IMR-90 (cell line): ENCODE results near the gene PERM1. TPM values are rescaled to one million over a fixed set of nuclear protein-coding genes. Genes with fewer than 3 reads are reported as not detected.

Source experiments
- ATAC-seq: fragments of 200-7000 bp; cut with Tn5 transposase; 2 replicates; pipeline ENCODE4 v1.9.1; 2020; ENCODE audit warnings: low read depth, mild to moderate bottlenecking, moderate library complexity
- BruUV-seq: library from RNA; stranded (reverse); fragments of 400-500 nt; replicated peaks from 2 replicates; lab custom pipeline; 2021; lab: Mats Ljungman, UMichigan
- CTCF ChIA-PET: fragments of 300-600 bp; formaldehyde crosslinking; extraction: SDS; loops from one replicate; lab custom pipeline; 2021; ENCODE audit warnings: antibody characterized with exemption; lab: Yijun Ruan, JAX
- POLR2A ChIA-PET: fragments of 300-600 bp; sonication (Branson Sonifier 250); formaldehyde crosslinking; loops from one replicate; lab custom pipeline; 2022; ENCODE audit warnings: antibody characterized with exemption; ENCODE audit not compliant: unreplicated experiment; lab: Charles Lee
- DNase-seq: peaks from one replicate; pipeline ENCODE4 v3.0.0; 2013
- H2AFZ ChIP-seq: replicated peaks from 2 replicates; pipeline ENCODE3; 2013; ENCODE audit warnings: low read length, mild to moderate bottlenecking; ENCODE audit not compliant: poor library complexity
- H2AK5ac ChIP-seq: 2 replicates; pipeline ENCODE4 v1.6.1; 2013; ENCODE audit warnings: low read depth, low read length, inconsistent platforms
- H2AK9ac ChIP-seq: replicated peaks from 2 replicates; pipeline ENCODE3; 2013; ENCODE audit warnings: mild to moderate bottlenecking, low read depth, low read length, moderate library complexity; ENCODE audit not compliant: poor library complexity
- H2BK120ac ChIP-seq: 2 replicates; pipeline ENCODE4 v1.6.1; 2013; ENCODE audit warnings: low read depth, low read length, inconsistent platforms
- H2BK15ac ChIP-seq: 3 replicates; pipeline ENCODE4 v1.6.1; 2013; ENCODE audit warnings: low read depth, low read length, inconsistent platforms
- H2BK20ac ChIP-seq: 2 replicates; pipeline ENCODE4 v1.6.1; 2013; ENCODE audit warnings: low read depth, mild to moderate bottlenecking, inconsistent platforms, low read length, moderate library complexity
- H2BK5ac ChIP-seq: 2 replicates; pipeline ENCODE4 v1.6.1; 2013; ENCODE audit warnings: mild to moderate bottlenecking, low read depth, low read length, inconsistent platforms; ENCODE audit not compliant: poor library complexity, severe bottlenecking
- H3K14ac ChIP-seq: replicated peaks from 2 replicates; pipeline ENCODE4 v1.6.1; 2013; ENCODE audit warnings: low read depth, low read length, inconsistent platforms
- H3K18ac ChIP-seq: 2 replicates; pipeline ENCODE4 v1.6.1; 2013; ENCODE audit warnings: low read depth, low read length, control low read depth
- H3K23ac ChIP-seq: 2 replicates; pipeline ENCODE4 v1.6.1; 2013; ENCODE audit warnings: low read depth, low read length, inconsistent platforms
- H3K27ac ChIP-seq: 2 replicates; pipeline ENCODE4 v1.5.1; 2013; ENCODE audit warnings: mild to moderate bottlenecking, control low read depth, low read length; ENCODE audit not compliant: insufficient read depth
- H3K27me3 ChIP-seq: 2 replicates; pipeline ENCODE4 v1.6.1; 2013; ENCODE audit warnings: low read length; ENCODE audit not compliant: control insufficient read depth, insufficient read depth
- H3K36me3 ChIP-seq: 2 replicates; pipeline ENCODE4 v1.6.1; 2013; ENCODE audit warnings: low read length, mixed read lengths; ENCODE audit not compliant: control insufficient read depth, insufficient read depth
- H3K4ac ChIP-seq: 2 replicates; pipeline ENCODE4 v1.6.1; 2013; ENCODE audit warnings: low read depth, low read length, inconsistent platforms
- H3K4me1 ChIP-seq: 2 replicates; pipeline ENCODE4 v1.6.1; 2013; ENCODE audit warnings: low read length, mixed read lengths; ENCODE audit not compliant: control insufficient read depth, insufficient read depth
- H3K4me2 ChIP-seq: 2 replicates; pipeline ENCODE4 v1.6.1; 2013; ENCODE audit warnings: low read depth, mild to moderate bottlenecking, control low read depth, low read length, moderate library complexity
- H3K4me3 ChIP-seq: 2 replicates; pipeline ENCODE4 v1.5.1; 2013; ENCODE audit warnings: low read depth, mild to moderate bottlenecking, control low read depth, low read length, moderate library complexity; ENCODE audit not compliant: insufficient read depth
- H3K56ac ChIP-seq: 2 replicates; pipeline ENCODE4 v1.6.1; 2013; ENCODE audit warnings: low read length, inconsistent platforms; ENCODE audit not compliant: insufficient read depth; ENCODE audit errors: extremely low read depth
- H3K79me1 ChIP-seq, 2 experiments: 2 replicates each; pipeline ENCODE4 v1.6.1; 2013; ENCODE audit warnings: low read length in 2 of 2, inconsistent platforms in 1 of 2, low read depth in 1 of 2
- H3K9ac ChIP-seq: 2 replicates; pipeline ENCODE4 v1.6.1; 2013; ENCODE audit warnings: low read depth, low read length, control low read depth
- H3K9me1 ChIP-seq: 2 replicates; pipeline ENCODE4 v1.6.1; 2013; ENCODE audit warnings: low read length, inconsistent platforms; ENCODE audit not compliant: insufficient read depth
- H3K9me3 ChIP-seq: 2 replicates; pipeline ENCODE4 v1.6.1; 2013; ENCODE audit warnings: low read length; ENCODE audit not compliant: control insufficient read depth, insufficient read depth
- H4K20me1 ChIP-seq: 2 replicates; pipeline ENCODE4 v1.6.1; 2013; ENCODE audit warnings: low read length, inconsistent platforms; ENCODE audit not compliant: insufficient read depth
- H4K5ac ChIP-seq: 2 replicates; pipeline ENCODE4 v1.6.1; 2013; ENCODE audit warnings: mild to moderate bottlenecking, low read depth, low read length, control low read depth
- H4K8ac ChIP-seq, 2 experiments: 2 replicates each; pipeline ENCODE4 v1.6.1; 2013; ENCODE audit warnings: low read depth in 2 of 2, low read length in 2 of 2, control low read depth in 1 of 2, inconsistent platforms in 1 of 2
- H4K91ac ChIP-seq: 2 replicates; pipeline ENCODE4 v1.6.1; 2013; ENCODE audit warnings: low read depth, low read length, inconsistent platforms; ENCODE audit not compliant: insufficient read depth
- FOS ChIP-seq: fragments of 150-350 bp; IDR thresholded peaks from 2 replicates; pipeline ENCODE4 v1.6.1; 2016; ENCODE audit warnings: low read depth, low read length
- USF2 ChIP-seq: fragments of 150-350 bp; IDR thresholded peaks from 2 replicates; pipeline ENCODE4 v1.6.1; 2017; ENCODE audit warnings: mild to moderate bottlenecking, antibody characterized with exemption, low read length, low read depth
- WGBS, 2 experiments: methylation state at CpG; one replicate each; pipeline versions ENCODE4 v1.1.5 to v1.1.7; 2013; ENCODE audit warnings: missing lambda C conversion rate in 2 of 2; ENCODE audit not compliant: insufficient read length in 1 of 2; ENCODE audit errors: extremely low coverage in 2 of 2; 5-methylcytosine and 5-hydroxymethylcytosine counted together
- dilution Hi-C: fragments of 300-500 bp; cut with HindIII; formaldehyde crosslinking; loops from one replicate; pipeline ENCODE4 v1.14.3; 2018; ENCODE audit warnings: low sequenced_read_pairs; ENCODE audit not compliant: unreplicated experiment
- in situ Hi-C: fragments of 300-500 bp; cut with MboI; formaldehyde crosslinking; loops from 3 replicates; pipeline ENCODE4 v1.14.3; 2019; ENCODE audit warnings: low sequenced_read_pairs, inconsistent platforms, mixed read lengths
- intact Hi-C: fragments of 100-400 bp; cut with micrococcal nuclease; formaldehyde crosslinking; loops from 2 replicates; pipeline ENCODE4 v1.10.0; 2022
- polyA plus RNA-seq, 3 experiments: library from polyadenylated mRNA; depleted of rRNA; stranded (reverse); fragments of >200 nt; gene quantifications; 2 replicates each; pipeline ENCODE4 v1.2.3, GENCODE V29; 2012; ENCODE audit warnings: low replicate concordance in 1 of 3
- total RNA-seq: library from RNA; depleted of rRNA; stranded (reverse); fragments of >200 nt; gene quantifications from 2 replicates; pipeline ENCODE4 v1.2.3, GENCODE V29; 2012

The PERM1 gene
- total and polyA plus RNA-seq, 2 of the 4 experiments (the other 2 are of a cell fraction): not detected

DNA sequence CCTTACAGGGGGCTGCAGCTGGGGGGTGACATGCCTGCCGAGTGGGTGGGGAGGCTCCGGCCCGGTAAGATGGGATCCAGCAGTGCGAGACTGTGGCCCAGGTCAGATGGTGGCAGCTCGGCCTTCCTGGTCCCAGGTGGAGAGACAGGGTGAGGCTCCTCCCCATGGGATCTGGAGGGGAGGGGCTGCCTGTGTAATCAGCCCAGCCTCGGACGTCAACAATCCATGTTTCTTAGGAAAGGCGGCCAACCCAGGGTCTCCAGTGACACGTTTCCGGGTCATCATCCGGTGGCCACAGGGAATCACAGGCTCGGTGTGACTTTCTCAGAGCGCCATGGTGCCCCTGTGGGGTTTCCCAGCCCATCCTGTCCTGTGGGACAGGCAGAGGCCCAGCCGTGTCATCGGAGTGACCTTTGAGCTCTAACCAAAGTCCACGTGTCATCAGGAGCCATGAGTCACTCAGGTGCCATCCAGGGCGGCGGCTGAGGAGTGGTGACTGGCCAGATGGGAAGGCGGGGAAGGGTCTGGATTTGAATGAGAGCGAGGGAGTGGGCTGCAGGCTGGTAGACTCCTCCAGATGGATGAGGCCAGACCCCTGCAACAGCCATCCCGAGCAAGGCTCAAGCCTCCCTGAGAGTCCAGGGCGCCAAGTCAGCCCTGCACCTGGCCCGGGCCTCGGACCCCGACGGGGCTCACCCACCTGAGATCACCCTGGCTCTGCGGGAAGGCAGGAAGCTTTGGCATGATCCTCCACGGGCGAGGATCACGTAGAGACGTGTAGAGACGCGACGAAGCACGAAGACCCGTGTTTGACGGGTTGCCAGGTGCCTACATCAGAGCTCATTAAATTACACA is 24.6 kb upstream of the PERM1 start:
- in situ Hi-C loops: no loop called here

More for the DNA sequence above, 24.6 kb upstream of the PERM1 start:
- POLR2A ChIA-PET: no interaction called here
- dilution Hi-C loops (no loop called here), intact Hi-C loops (no loop called here)
- no peak overlapping the region for H4K5ac ChIP-seq
- H2AK5ac ChIP-seq: peak overlapping the region; percentile 16; the same call in 1 of the 2 replicates
- ATAC-seq (no peak), DNase-seq (no peak)
- no peaks in the 10 kb centered on the region for H3K27me3 ChIP-seq
- H4K91ac ChIP-seq: no peak overlapping the region
- no peak overlapping the region for H3K14ac ChIP-seq
- H3K4me3 ChIP-seq: no peak overlapping the region
- H2AFZ ChIP-seq: peak overlapping the region; percentile 43
- H3K18ac ChIP-seq: no peak overlapping the region
- H3K23ac ChIP-seq: no peak overlapping the region
- H4K20me1 ChIP-seq: peaks cover 4% of the 10 kb centered on the region; the same call in 1 of the 2 replicates
- H3K79me1 ChIP-seq: peaks cover 6 to 15% of the 10 kb centered on the region in 2 experiments; a peak in 3 of 4 replicates
- TF ChIP-seq FOS (no peak), USF2 (no peak)
- peak overlapping the region; percentile 78 for H2AK9ac ChIP-seq
- no peak overlapping the region for H2BK5ac ChIP-seq
- no peaks in the 10 kb centered on the region for H3K36me3 ChIP-seq
- no peak overlapping the region for H3K4me2 ChIP-seq
- WGBS, 2 experiments: 85% methylated on average over 20 of the region's 37 CpGs; no CpG with 5 or more reads in 1 of the 2 experiments
- H3K56ac ChIP-seq: no peak overlapping the region
- no peaks in the 10 kb centered on the region for H3K9me3 ChIP-seq
- no TSS peak for BruUV-seq
- peaks cover 8% of the 10 kb centered on the region for H3K4me1 ChIP-seq
- H3K9me1 ChIP-seq: peaks cover 6% of the 10 kb centered on the region; the same call in 1 of the 2 replicates
- no peak overlapping the region for H3K27ac ChIP-seq
- H3K9ac ChIP-seq: no peak overlapping the region
- H2BK120ac ChIP-seq: no peak overlapping the region
- H2BK15ac ChIP-seq: no peak overlapping the region
- no peak overlapping the region for H4K8ac ChIP-seq
- H2BK20ac ChIP-seq: no peak overlapping the region
- CTCF ChIA-PET: no interaction called here
- no peak overlapping the region for H3K4ac ChIP-seq
